Activated CD8-positive, alpha-beta memory T cell treated with anti-CD3 and anti-CD28 coated beads, Interleukin-2, amount 50 U/mL, for 48 hours (primary cell): ENCODE measurements around the gene UGT1A5.
"Not testable (repeated sequence)": the region's sequence is repeated elsewhere in the genome, so short reads cannot be mapped to it uniquely, and the experiment has no call there.

Experiments
- DNase-seq: peaks from one replicate; pipeline ENCODE4 v3.0.0-alpha.2; 2020

The UGT1A5 gene

GRCh38 chr2:233746475-233747282 lies 34.0 kb downstream of the UGT1A5 start:
- no peak for DNase-seq

GRCh38 chr2:233747283-233747544 lies 34.5 kb downstream of the UGT1A5 start:
- DNase-seq, result no peak

- not testable (repeated sequence) for DNase-seq
Observed at GRCh38 chr2:233750689-233751088, 38.0 kb downstream of the UGT1A5 start.

- not testable (repeated sequence) for DNase-seq
Observed at GRCh38 chr2:233751212-233752009, 38.7 kb downstream of the UGT1A5 start.

- DNase-seq, result no peak
Observed at GRCh38 chr2:233754872-233755611, 42.3 kb downstream of the UGT1A5 start.

- DNase-seq, result no peak
Observed at GRCh38 chr2:233756429-233757081, 43.8 kb downstream of the UGT1A5 start.

- DNase-seq, result no peak
Observed at GRCh38 chr2:233758141-233758540, 45.4 kb downstream of the UGT1A5 start.

- DNase-seq, result no peak
Observed at GRCh38 chr2:233758849-233759248, 46.1 kb downstream of the UGT1A5 start.

- DNase-seq, result no peak
Observed at GRCh38 chr2:233760043-233760442, 47.3 kb downstream of the UGT1A5 start, which contains the start of gene UGT1A1. TSS of gene UGT1A1 (plus strand) at chr2:233760270. CDS start at chr2:233760288, 18 bp downstream.

- DNase-seq, result no peak
Observed at GRCh38 chr2:233761040-233761769, 48.5 kb downstream of the UGT1A5 start.

GRCh38 chr2:233764264-233764663 lies 51.6 kb downstream of the UGT1A5 start:
- DNase-seq, result no peak

- DNase-seq, result no peak
Observed at GRCh38 chr2:233764761-233765160, 52.1 kb downstream of the UGT1A5 start.

GRCh38 chr2:233766416-233766815 lies 53.7 kb downstream of the UGT1A5 start:
- no peak for DNase-seq

- no peak for DNase-seq
Observed at GRCh38 chr2:233768076-233768475, 55.4 kb downstream of the UGT1A5 start.

GRCh38 chr2:233769260-233769659 lies 56.6 kb downstream of the UGT1A5 start:
- DNase-seq, result no peak

GRCh38 chr2:233772153-233772552 lies 59.4 kb downstream of the UGT1A5 start:
- no peak for DNase-seq

- DNase-seq, result no peak
Observed at GRCh38 chr2:233772583-233772982, 59.9 kb downstream of the UGT1A5 start.

GRCh38 chr2:233773854-233774253 lies 61.1 kb downstream of the UGT1A5 start:
- DNase-seq, result no peak

- DNase-seq, result no peak
Observed at GRCh38 chr2:233775414-233775813, 62.7 kb downstream of the UGT1A5 start.

GRCh38 chr2:233778030-233778429 lies 65.3 kb downstream of the UGT1A5 start, which contains the start of gene MROH2A:
TSS of gene MROH2A (plus strand) at chr2:233778330. CDS start at chr2:233779359, 1,029 bp downstream.
- no peak for DNase-seq

- no peak for DNase-seq
Observed at GRCh38 chr2:233779722-233780121, 67.0 kb downstream of the UGT1A5 start.

- DNase-seq, result no peak
Observed at GRCh38 chr2:233780771-233781170, 68.1 kb downstream of the UGT1A5 start.
